B cell (primary cell): Measurements from ENCODE around the gene NLRP11.

Source experiments
- EZH2 ChIP-seq: IDR thresholded peaks from 2 replicates; pipeline ENCODE4 v1.6.1; 2012; ENCODE audit warnings: borderline replicate concordance, low read depth, mild to moderate bottlenecking, moderate library complexity, low read length; ENCODE audit not compliant: insufficient read depth, poor library complexity, severe bottlenecking
- TF ChIP-seq, protein P1 (sequence below): fragments of 200-600 bp; IDR thresholded peaks from one replicate; pipeline ENCODE4 v1.8.0; 2022; ENCODE audit warnings: antibody characterized with exemption, mild to moderate bottlenecking

- TF ChIP-seq, protein P1, sequence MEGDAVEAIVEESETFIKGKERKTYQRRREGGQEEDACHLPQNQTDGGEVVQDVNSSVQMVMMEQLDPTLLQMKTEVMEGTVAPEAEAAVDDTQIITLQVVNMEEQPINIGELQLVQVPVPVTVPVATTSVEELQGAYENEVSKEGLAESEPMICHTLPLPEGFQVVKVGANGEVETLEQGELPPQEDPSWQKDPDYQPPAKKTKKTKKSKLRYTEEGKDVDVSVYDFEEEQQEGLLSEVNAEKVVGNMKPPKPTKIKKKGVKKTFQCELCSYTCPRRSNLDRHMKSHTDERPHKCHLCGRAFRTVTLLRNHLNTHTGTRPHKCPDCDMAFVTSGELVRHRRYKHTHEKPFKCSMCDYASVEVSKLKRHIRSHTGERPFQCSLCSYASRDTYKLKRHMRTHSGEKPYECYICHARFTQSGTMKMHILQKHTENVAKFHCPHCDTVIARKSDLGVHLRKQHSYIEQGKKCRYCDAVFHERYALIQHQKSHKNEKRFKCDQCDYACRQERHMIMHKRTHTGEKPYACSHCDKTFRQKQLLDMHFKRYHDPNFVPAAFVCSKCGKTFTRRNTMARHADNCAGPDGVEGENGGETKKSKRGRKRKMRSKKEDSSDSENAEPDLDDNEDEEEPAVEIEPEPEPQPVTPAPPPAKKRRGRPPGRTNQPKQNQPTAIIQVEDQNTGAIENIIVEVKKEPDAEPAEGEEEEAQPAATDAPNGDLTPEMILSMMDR: no peak
- TF ChIP-seq EZH2: no peak
Observed at GRCh38 chr19:55866521-55866920, 34.7 kb upstream of the NLRP11 start.
